ENCODE data around the gene SGPL1.

- no peak for TF ChIP-seq YY1 (IDR thresholded peaks at IDR 0.05; ENCODE audit: low read depth)
- TF ChIP-seq REST (IDR thresholded peaks at IDR 0.05; ENCODE audit: low read depth), result no peak
- no peak for TF ChIP-seq TAF1 (IDR thresholded peaks at IDR 0.05; ENCODE audit: low read depth)
- TF ChIP-seq MAX (IDR thresholded peaks at IDR 0.05), result no peak
- TF ChIP-seq NFIC (IDR thresholded peaks at IDR 0.05), result no peak
- no peak for TF ChIP-seq TEAD4 (IDR thresholded peaks at IDR 0.05)
- TF ChIP-seq CEBPB (IDR thresholded peaks at IDR 0.05), result no peak
- no peak for TF ChIP-seq USF1 (IDR thresholded peaks at IDR 0.05)
- TF ChIP-seq TCF12 (IDR thresholded peaks at IDR 0.05; ENCODE audit: low read depth), result no peak
- no peak for TF ChIP-seq RAD21 (IDR thresholded peaks at IDR 0.05; ENCODE audit: low read depth)
- no peak for TF ChIP-seq ZBTB7A (IDR thresholded peaks at IDR 0.05; ENCODE audit: low read depth)
Measured at GRCh38 chr10:70777063-70777875, 38.5 kb upstream of the SGPL1 start.

All from Ishikawa (cell line).